Subcutaneous adipose tissue (tissue), 4 donors: ENCODE data around the gene NME3. TPM values are rescaled to one million over a fixed set of nuclear protein-coding genes. Genes with fewer than 3 reads are reported as not detected.

ENCODE experiments used
- CTCF ChIP-seq: fragments of 450-650 bp; IDR thresholded peaks from one replicate; pipeline ENCODE4 v1.5.1; 2016; ENCODE audit warnings: low read depth, mild to moderate bottlenecking, control low read depth, antibody characterized with exemption, moderate library complexity
- total RNA-seq, 4 donors: library from RNA; depleted of rRNA; stranded (reverse); fragments of >200 nt; gene quantifications; one replicate each; pipeline ENCODE4 v1.1.0, GENCODE V29; 2016

NME3 gene
- total RNA-seq, 4 donors from 2014 or later: 34.1 to 102 (median 62.8) TPM

- no peak for TF ChIP-seq CTCF
Observed at GRCh38 chr16:1792836-1793577, 21.7 kb upstream of the NME3 start.

GRCh38 chr16:1791943-1792812, 20.8 kb upstream of the NME3 start:
- no peak for TF ChIP-seq CTCF

- no peak for TF ChIP-seq CTCF
Observed at GRCh38 chr16:1791256-1791942, 20.1 kb upstream of the NME3 start.

- no peak for TF ChIP-seq CTCF
Observed at GRCh38 chr16:1790611-1791255, 19.4 kb upstream of the NME3 start.

DNA sequence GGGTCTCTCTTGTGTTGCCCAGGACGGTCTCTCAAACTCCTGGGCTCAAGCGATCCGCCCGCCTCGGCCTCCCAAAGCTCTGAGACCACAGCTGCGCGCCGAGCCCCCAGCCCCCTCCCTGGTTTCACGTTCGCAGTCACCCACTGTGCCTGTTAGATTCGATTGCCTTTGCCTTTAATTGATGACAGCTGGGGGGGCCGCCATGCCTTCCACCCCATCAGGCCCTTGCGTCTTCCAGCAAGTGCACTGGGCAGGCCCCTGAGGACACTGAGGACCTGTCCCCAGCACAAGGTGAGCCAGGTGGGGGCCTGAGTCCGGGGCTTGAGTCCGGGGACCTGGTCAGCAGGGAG, 18.9 kb upstream of the NME3 start:
- no peak for TF ChIP-seq CTCF

DNA sequence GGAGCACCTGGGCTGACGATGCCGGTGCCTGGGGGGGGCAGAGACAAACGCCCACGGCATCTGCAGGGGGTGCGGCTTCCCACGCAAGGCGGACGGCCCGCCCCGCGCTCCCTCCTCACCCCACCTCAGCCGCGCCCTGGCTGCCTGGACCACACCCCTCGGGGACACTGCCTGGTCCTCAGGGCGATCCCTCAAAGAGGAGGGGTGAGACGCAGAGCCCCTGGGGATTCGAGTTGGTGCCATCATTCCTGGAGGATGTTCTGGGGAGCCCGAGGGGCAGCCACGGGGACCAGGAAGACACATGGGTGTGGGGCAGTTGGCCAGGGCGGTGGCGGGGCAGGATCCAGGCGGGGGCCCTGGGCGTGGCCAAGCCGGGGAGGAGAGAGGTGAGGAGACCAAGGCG, 18.3 kb upstream of the NME3 start:
- no peak for TF ChIP-seq CTCF
